ENCODE measurements around the gene COBL. TPM values are rescaled to one million over a fixed set of nuclear protein-coding genes. Genes with fewer than 3 reads are reported as not detected.

Gene COBL
- total RNA-seq, 1 experiment from 2014 or later: not detected

- H3K36me3 ChIP-seq (ENCODE audit: insufficient read depth, low read length): no peaks in the 10 kb centered on the region
- no peaks in the 10 kb centered on the region for H4K20me1 ChIP-seq (ENCODE audit: insufficient read depth, low read depth, low read length)
- H3K27me3 ChIP-seq (ENCODE audit: low read length): no peaks in the 10 kb centered on the region
- H3K9me2 ChIP-seq (replicated peaks; ENCODE audit: insufficient read depth, low read length): no peaks in the 10 kb centered on the region
- no peak for DNase-seq
- no peak overlapping the region for H3K4me3 ChIP-seq (ENCODE audit: low read length)
- H3K4me2 ChIP-seq (ENCODE audit: low read depth, low read length, poor library complexity, severe bottlenecking): no peak overlapping the region
- H3K9me3 ChIP-seq (ENCODE audit: low read length): no peaks in the 10 kb centered on the region
- no peaks in the 10 kb centered on the region for H3K79me2 ChIP-seq (ENCODE audit: low read length)
- no peak overlapping the region for H2AFZ ChIP-seq (ENCODE audit: low read length)
- no peaks in the 10 kb centered on the region for H3K4me1 ChIP-seq (ENCODE audit: low read length)
- no peak overlapping the region for H3K9ac ChIP-seq (ENCODE audit: low read length)
- no peak overlapping the region for H3K27ac ChIP-seq (ENCODE audit: low read length)
These were observed 35.8 kb upstream of the COBL start for GRCh38 chr7:51352174-51353100.

GRCh38 chr7:51351661-51352060 is 35.1 kb upstream of the COBL start:
- Histone ChIP-seq H2AFZ (ENCODE audit: low read length) (no peak overlapping the region), H3K4me3 (ENCODE audit: low read length) (no peak overlapping the region), H3K4me1 (ENCODE audit: low read length) (no peaks in the 10 kb centered on the region), H3K27ac (ENCODE audit: low read length) (no peak overlapping the region), H3K4me2 (ENCODE audit: low read depth, low read length, poor library complexity, severe bottlenecking) (no peak overlapping the region), H4K20me1 (ENCODE audit: insufficient read depth, low read depth, low read length) (no peaks in the 10 kb centered on the region), H3K9me3 (ENCODE audit: low read length) (no peaks in the 10 kb centered on the region), H3K79me2 (ENCODE audit: low read length) (no peaks in the 10 kb centered on the region), H3K9ac (ENCODE audit: low read length) (no peak overlapping the region), H3K9me2 (replicated peaks; ENCODE audit: insufficient read depth, low read length) (no peaks in the 10 kb centered on the region), H3K36me3 (ENCODE audit: insufficient read depth, low read length) (no peaks in the 10 kb centered on the region), H3K27me3 (ENCODE audit: low read length) (no peaks in the 10 kb centered on the region)
- no peak for DNase-seq

GRCh38 chr7:51350546-51350896 is 33.9 kb upstream of the COBL start:
- Histone ChIP-seq H2AFZ (ENCODE audit: low read length) (no peak overlapping the region), H3K27ac (ENCODE audit: low read length) (no peak overlapping the region), H3K36me3 (ENCODE audit: insufficient read depth, low read length) (no peaks in the 10 kb centered on the region), H4K20me1 (ENCODE audit: insufficient read depth, low read depth, low read length) (no peaks in the 10 kb centered on the region), H3K9me2 (replicated peaks; ENCODE audit: insufficient read depth, low read length) (no peaks in the 10 kb centered on the region), H3K4me3 (ENCODE audit: low read length) (no peak overlapping the region), H3K79me2 (ENCODE audit: low read length) (no peaks in the 10 kb centered on the region), H3K4me1 (ENCODE audit: low read length) (no peaks in the 10 kb centered on the region), H3K27me3 (ENCODE audit: low read length) (no peaks in the 10 kb centered on the region), H3K4me2 (ENCODE audit: low read depth, low read length, poor library complexity, severe bottlenecking) (no peak overlapping the region), H3K9me3 (ENCODE audit: low read length) (no peaks in the 10 kb centered on the region), H3K9ac (ENCODE audit: low read length) (no peak overlapping the region)
- no peak for DNase-seq

- Histone ChIP-seq H3K9ac (ENCODE audit: low read length) (no peak overlapping the region), H3K4me3 (ENCODE audit: low read length) (no peak overlapping the region), H3K79me2 (ENCODE audit: low read length) (no peaks in the 10 kb centered on the region), H3K4me2 (ENCODE audit: low read depth, low read length, poor library complexity, severe bottlenecking) (no peak overlapping the region), H3K9me3 (ENCODE audit: low read length) (no peaks in the 10 kb centered on the region), H2AFZ (ENCODE audit: low read length) (no peak overlapping the region), H3K4me1 (ENCODE audit: low read length) (no peaks in the 10 kb centered on the region), H4K20me1 (ENCODE audit: insufficient read depth, low read depth, low read length) (no peaks in the 10 kb centered on the region), H3K36me3 (ENCODE audit: insufficient read depth, low read length) (no peaks in the 10 kb centered on the region), H3K9me2 (replicated peaks; ENCODE audit: insufficient read depth, low read length) (no peaks in the 10 kb centered on the region), H3K27ac (ENCODE audit: low read length) (no peak overlapping the region), H3K27me3 (ENCODE audit: low read length) (no peaks in the 10 kb centered on the region)
- DNase-seq: no peak
These were observed 33.4 kb upstream of the COBL start for GRCh38 chr7:51349820-51350545.

- Histone ChIP-seq H3K27me3 (ENCODE audit: low read length) (no peaks in the 10 kb centered on the region), H3K27ac (ENCODE audit: low read length) (no peak overlapping the region), H2AFZ (ENCODE audit: low read length) (no peak overlapping the region), H3K9me2 (replicated peaks; ENCODE audit: insufficient read depth, low read length) (no peaks in the 10 kb centered on the region), H3K79me2 (ENCODE audit: low read length) (no peaks in the 10 kb centered on the region), H3K36me3 (ENCODE audit: insufficient read depth, low read length) (no peaks in the 10 kb centered on the region), H3K9me3 (ENCODE audit: low read length) (no peaks in the 10 kb centered on the region), H3K4me2 (ENCODE audit: low read depth, low read length, poor library complexity, severe bottlenecking) (no peak overlapping the region), H3K9ac (ENCODE audit: low read length) (no peak overlapping the region), H4K20me1 (ENCODE audit: insufficient read depth, low read depth, low read length) (no peaks in the 10 kb centered on the region), H3K4me3 (ENCODE audit: low read length) (no peak overlapping the region), H3K4me1 (ENCODE audit: low read length) (no peaks in the 10 kb centered on the region)
- DNase-seq: no peak
These were observed 29.5 kb upstream of the COBL start for GRCh38 chr7:51346126-51346525.

GRCh38 chr7:51344406-51345138 is 28.0 kb upstream of the COBL start:
- no peaks in the 10 kb centered on the region for H3K36me3 ChIP-seq (ENCODE audit: insufficient read depth, low read length)
- no peaks in the 10 kb centered on the region for H3K9me3 ChIP-seq (ENCODE audit: low read length)
- no peak overlapping the region for H3K4me3 ChIP-seq (ENCODE audit: low read length)
- H4K20me1 ChIP-seq (ENCODE audit: insufficient read depth, low read depth, low read length): no peaks in the 10 kb centered on the region
- DNase-seq: no peak
- H2AFZ ChIP-seq (ENCODE audit: low read length): no peak overlapping the region
- no peaks in the 10 kb centered on the region for H3K4me1 ChIP-seq (ENCODE audit: low read length)
- H3K79me2 ChIP-seq (ENCODE audit: low read length): no peaks in the 10 kb centered on the region
- no peak overlapping the region for H3K9ac ChIP-seq (ENCODE audit: low read length)
- no peaks in the 10 kb centered on the region for H3K9me2 ChIP-seq (replicated peaks; ENCODE audit: insufficient read depth, low read length)
- H3K27ac ChIP-seq (ENCODE audit: low read length): no peak overlapping the region
- H3K27me3 ChIP-seq (ENCODE audit: low read length): no peaks in the 10 kb centered on the region
- no peak overlapping the region for H3K4me2 ChIP-seq (ENCODE audit: low read depth, low read length, poor library complexity, severe bottlenecking)

- Histone ChIP-seq H3K4me3 (ENCODE audit: low read length) (no peak overlapping the region), H3K9me2 (replicated peaks; ENCODE audit: insufficient read depth, low read length) (no peaks in the 10 kb centered on the region), H3K9ac (ENCODE audit: low read length) (no peak overlapping the region), H3K4me2 (ENCODE audit: low read depth, low read length, poor library complexity, severe bottlenecking) (no peak overlapping the region), H3K27me3 (ENCODE audit: low read length) (no peaks in the 10 kb centered on the region), H3K9me3 (ENCODE audit: low read length) (no peaks in the 10 kb centered on the region), H3K4me1 (ENCODE audit: low read length) (no peaks in the 10 kb centered on the region), H2AFZ (ENCODE audit: low read length) (no peak overlapping the region), H3K79me2 (ENCODE audit: low read length) (no peaks in the 10 kb centered on the region), H3K36me3 (ENCODE audit: insufficient read depth, low read length) (no peaks in the 10 kb centered on the region), H3K27ac (ENCODE audit: low read length) (no peak overlapping the region), H4K20me1 (ENCODE audit: insufficient read depth, low read depth, low read length) (no peaks in the 10 kb centered on the region)
- no peak for DNase-seq
These were observed 24.3 kb upstream of the COBL start for GRCh38 chr7:51340936-51341335.

Measured in Karpas-422 (cell line).